GM23338 (cell line): Measurements from ENCODE around the gene RAB11FIP3.

ENCODE experiments used
- CREB1 ChIP-seq: fragments of 250-450 bp; sonication (Bioruptor Pico); IDR thresholded peaks from 2 replicates; pipeline ENCODE4 v1.5.0; 2020; ENCODE audit warnings: low read depth, mild to moderate bottlenecking, moderate library complexity
- CTCF ChIP-seq, 2 experiments: fragments of 200-600 bp in 1 of 2; sonication (generic) in 1 of 2; conservative IDR thresholded peaks; 2 replicates each; pipeline versions ENCODE4 v1.5.1 to v1.6.1; 2016 to 2017; ENCODE audit warnings: antibody characterized with exemption in 2 of 2, low read depth in 2 of 2, mild to moderate bottlenecking in 2 of 2, moderate library complexity in 1 of 2
- EZH2 ChIP-seq: fragments of 200-600 bp; sonication (generic); IDR thresholded peaks from one replicate; pipeline ENCODE4 v1.8.0; 2017; ENCODE audit warnings: antibody characterized with exemption, mild to moderate bottlenecking, low read depth; ENCODE audit not compliant: unreplicated experiment
- EZH2phosphoT487 ChIP-seq: fragments of 200-600 bp; sonication (generic); IDR thresholded peaks from one replicate; pipeline ENCODE4 v1.8.1; 2018; ENCODE audit warnings: antibody characterized with exemption; ENCODE audit not compliant: unreplicated experiment
- NANOG ChIP-seq: IDR thresholded peaks from 2 replicates; pipeline ENCODE4 v1.6.1; 2016; ENCODE audit warnings: antibody characterized with exemption, borderline replicate concordance
- POLR2AphosphoS5 ChIP-seq: IDR thresholded peaks from 2 replicates; pipeline ENCODE4 v1.6.1; 2016; ENCODE audit warnings: antibody characterized with exemption, low read depth
- REST ChIP-seq: IDR thresholded peaks from one replicate; pipeline ENCODE4 v1.6.1; 2018; ENCODE audit warnings: antibody characterized with exemption; ENCODE audit not compliant: unreplicated experiment
- STAT1 ChIP-seq: IDR thresholded peaks from one replicate; pipeline ENCODE4 v1.6.1; 2016; ENCODE audit warnings: antibody characterized with exemption; ENCODE audit not compliant: unreplicated experiment

GRCh38 chr16:507996-508395, 82.5 kb downstream of the RAB11FIP3 start:
- TF ChIP-seq CTCF (conservative IDR thresholded peaks at IDR 0.05; ENCODE audit: low read depth in 2 of 2), result no peak
- no peak for TF ChIP-seq EZH2phosphoT487
- no peak for TF ChIP-seq EZH2
- TF ChIP-seq POLR2AphosphoS5, result no peak
- TF ChIP-seq CREB1 (CRISPR knock-in tag), result no peak
- no peak for TF ChIP-seq REST
- no peak for TF ChIP-seq STAT1
- TF ChIP-seq NANOG, result no peak
